ENCODE results near the gene PDSS1. TPM values are rescaled to one million over a fixed set of nuclear protein-coding genes. Genes with fewer than 3 reads are reported as not detected.

PDSS1 gene
- total and polyA plus RNA-seq, 9 of the 15 experiments (the other 6 are each of a cell fraction or from before 2014, with no cell fraction given): 11.0 to 59.5 (median 45.3) TPM

- H3K9me1 ChIP-seq (ENCODE audit: control insufficient read depth, insufficient read depth, low read length): no peaks in the 10 kb centered on the region
- POLR2A ChIA-PET: interaction anchor here (0.9 to 1.0 kb wide), 2 partner anchors 12 to 20 kb away, joined by 3 read pairs; partner anchors contain the start of gene PDSS1
Measured at GRCh38 chr10:26717476-26717875, 20.0 kb downstream of the PDSS1 start.

More at GRCh38 chr10:26717476-26717875, 20.0 kb downstream of the PDSS1 start:
- H3K4me2 ChIP-seq (ENCODE audit: insufficient read depth, low read length): no peak overlapping the region
- TF ChIP-seq FOXM1 (IDR thresholded peaks at IDR 0.05; ENCODE audit: low read depth): no peak
- no peak for TF ChIP-seq FOXM1 (CRISPR knock-in tag; IDR thresholded peaks at IDR 0.05; ENCODE audit: low read depth)
- TF ChIP-seq HDAC1 (IDR thresholded peaks at IDR 0.05): no peak
- TF ChIP-seq CREB3L1 (IDR thresholded peaks at IDR 0.05; ENCODE audit: borderline replicate concordance, low read depth): no peak
- BruUV-seq (replicated peaks): no TSS peak
- FAIRE-seq: no peak
- H3K36me3 ChIP-seq (ENCODE audit: control insufficient read depth, insufficient read depth, low read length): peaks cover 83% of the 10 kb centered on the region
- intact Hi-C loops (cut with micrococcal nuclease) (no loop called here), in situ Hi-C loops (cut with MboI) (no loop called here)
- no peak overlapping the region for H2AFZ ChIP-seq (ENCODE audit: low read depth, low read length)
- no peaks in the 10 kb centered on the region; a peak in 1 of 5 replicates for H3K27me3 ChIP-seq (ENCODE audit: control insufficient read depth in 2 of 2, insufficient read depth in 2 of 2, low read length in 2 of 2)
- H3K9me3 ChIP-seq (replicated peaks; ENCODE audit: control insufficient read depth, insufficient read depth, low read depth, low read length): no peaks in the 10 kb centered on the region
- H3K9ac ChIP-seq (ENCODE audit: insufficient read depth in 1 of 2, low read depth in 2 of 2, low read length in 2 of 2): no peak overlapping the region
- ATAC-seq: no peak
- no peak overlapping the region for H3K27ac ChIP-seq (ENCODE audit: extremely low read depth, low read depth, low read length)
- 100% methylated on average over 7 of the region's 7 CpGs for WGBS (ENCODE audit: insufficient coverage, low coverage, missing lambda C conversion rate)
- H3K4me3 ChIP-seq: no peak overlapping the region
- no peak for DNase-seq (ENCODE audit: extremely low read depth in 1 of 4, low spot score in 3 of 4)
- H3K4me1 ChIP-seq (replicated peaks in 1 of 2; ENCODE audit: control insufficient read depth in 2 of 2, insufficient read depth in 2 of 2, low read length in 2 of 2): no peaks in the 10 kb centered on the region
- no peaks in the 10 kb centered on the region for H3K79me2 ChIP-seq (ENCODE audit: control insufficient read depth, insufficient read depth, low read length)
- no peaks in the 10 kb centered on the region for H4K20me1 ChIP-seq (replicated peaks; ENCODE audit: control insufficient read depth, insufficient read depth, low read length)
- CTCF ChIA-PET (ENCODE audit: low intra/inter-chr PET ratio): no interaction called here

All from K562 (cell line).